H1 (cell line): ENCODE measurements around the gene PRKACA. TPM values are rescaled to one million over a fixed set of nuclear protein-coding genes. Genes with fewer than 3 reads are reported as not detected.

ENCODE experiments used
- CTCF ChIA-PET: fragments of 300-600 bp; sonication (Branson Sonifier 250); formaldehyde crosslinking; loops from one replicate; lab custom pipeline; 2021; ENCODE audit not compliant: partially characterized antibody; lab: Charles Lee
- POLR2A ChIA-PET: fragments of 300-600 bp; sonication (Branson Sonifier 250); formaldehyde crosslinking; loops from one replicate; lab custom pipeline; 2021; ENCODE audit warnings: inconsistent platforms; ENCODE audit not compliant: partially characterized antibody; lab: Charles Lee
- DNase-seq, 2 experiments: peaks; one replicate each; pipeline versions ENCODE4 v3.0.0 to v3.0.0-alpha.2; 2010 to 2022; ENCODE audit warnings: low spot score in 2 of 2, low read depth in 1 of 2, mixed read lengths in 1 of 2
- FAIRE-seq: peaks from 2 replicates; lab custom pipeline; 2011; peaks lifted over from hg19 to GRCh38; lab: Jason Lieb, UNC
- H2AFZ ChIP-seq: 2 replicates; pipeline ENCODE4 v1.8.1; 2012; ENCODE audit warnings: low read length, inconsistent platforms
- H2AK5ac ChIP-seq: 2 replicates; pipeline ENCODE4 v1.6.1; 2013; ENCODE audit warnings: low read depth, low read length
- H2BK120ac ChIP-seq: replicated peaks from 2 replicates; pipeline ENCODE3; 2013; ENCODE audit warnings: low read depth, low read length, inconsistent platforms
- H2BK12ac ChIP-seq: 2 replicates; pipeline ENCODE4 v1.6.1; 2013; ENCODE audit warnings: low read depth, low read length
- H2BK15ac ChIP-seq: 2 replicates; pipeline ENCODE4 v1.6.1; 2013; ENCODE audit warnings: low read length
- H2BK20ac ChIP-seq: 2 replicates; pipeline ENCODE4 v1.6.1; 2013; ENCODE audit warnings: low read length
- H2BK5ac ChIP-seq: 2 replicates; pipeline ENCODE4 v1.6.1; 2013; ENCODE audit warnings: low read depth, low read length
- H3K14ac ChIP-seq: 2 replicates; pipeline ENCODE4 v1.6.1; 2013; ENCODE audit warnings: inconsistent platforms; ENCODE audit not compliant: insufficient read length
- H3K18ac ChIP-seq: 2 replicates; pipeline ENCODE4 v1.6.1; 2013; ENCODE audit warnings: low read length; ENCODE audit errors: extremely low read depth
- H3K23ac ChIP-seq: 2 replicates; pipeline ENCODE4 v1.6.1; 2013; ENCODE audit warnings: inconsistent platforms; ENCODE audit not compliant: insufficient read length
- H3K23me2 ChIP-seq: 2 replicates; pipeline ENCODE4 v1.6.1; 2013; ENCODE audit warnings: low read depth, low read length
- H3K27ac ChIP-seq: 2 replicates; pipeline ENCODE4 v1.6.1; 2011; ENCODE audit warnings: low read depth, low read length, inconsistent platforms
- H3K27me3 ChIP-seq, 4 experiments: replicated peaks in 1 of 4; 1 replicate in 1 of 4; 2 replicates in 3 of 4; pipeline versions ENCODE4 v1.6.1 to v1.8.1; 2011 to 2013; ENCODE audit warnings: low read length in 3 of 4, mild to moderate bottlenecking in 3 of 4, inconsistent platforms in 2 of 4, mixed read lengths in 2 of 4, moderate library complexity in 1 of 4; ENCODE audit not compliant: control insufficient read depth in 3 of 4, insufficient read depth in 3 of 4; ENCODE audit errors: extremely low read depth in 1 of 4
- H3K36me3 ChIP-seq, 4 experiments: 2 replicates each; pipeline versions ENCODE4 v1.6.1 to v1.8.1; 2011 to 2013; ENCODE audit warnings: mild to moderate bottlenecking in 4 of 4, low read length in 3 of 4, moderate library complexity in 2 of 4, control low read depth in 1 of 4, inconsistent platforms in 1 of 4; ENCODE audit not compliant: insufficient read depth in 4 of 4, control insufficient read depth in 2 of 4
- H3K4ac ChIP-seq: replicated peaks from 2 replicates; pipeline ENCODE3; 2013; ENCODE audit warnings: low read length, low read depth, mixed read lengths, inconsistent platforms; ENCODE audit not compliant: insufficient read length
- H3K4me1 ChIP-seq, 4 experiments: replicated peaks in 1 of 4; 1 replicate in 1 of 4; 2 replicates in 3 of 4; pipeline versions ENCODE4 v1.6.1 to v1.8.1; 2011 to 2013; ENCODE audit warnings: low read length in 3 of 4, inconsistent platforms in 2 of 4, mixed read lengths in 1 of 4; ENCODE audit not compliant: insufficient read depth in 4 of 4, control insufficient read depth in 3 of 4
- H3K4me2 ChIP-seq, 2 experiments: 2 replicates each; pipeline versions ENCODE4 v1.6.1 to v1.8.1; 2011 to 2013; ENCODE audit warnings: low read depth in 2 of 2, low read length in 2 of 2, control low read depth in 1 of 2, inconsistent platforms in 1 of 2, mild to moderate bottlenecking in 1 of 2; ENCODE audit not compliant: insufficient read depth in 1 of 2
- H3K4me3 ChIP-seq, 4 experiments: fragments of 200-600, 300-600 bp in 1 of 4; sonication (generic), shearing (Covaris generic), sonication (Bioruptor Twin) in 1 of 4; 2 replicates each; pipeline versions ENCODE4 v1.5.1 to v1.8.1; 2011 to 2016; ENCODE audit warnings: low read length in 4 of 4, low read depth in 3 of 4, control low read depth in 2 of 4, inconsistent platforms in 2 of 4, mild to moderate bottlenecking in 2 of 4, mixed read lengths in 1 of 4, moderate library complexity in 1 of 4; ENCODE audit not compliant: insufficient read depth in 2 of 4; ENCODE audit errors: extremely low read depth in 1 of 4
- H3K56ac ChIP-seq: replicated peaks from 2 replicates; pipeline ENCODE3; 2013; ENCODE audit warnings: low read depth, mild to moderate bottlenecking, mixed read lengths, low read length, inconsistent platforms; ENCODE audit not compliant: insufficient read length
- H3K79me1 ChIP-seq: 2 replicates; pipeline ENCODE4 v1.6.1; 2013; ENCODE audit warnings: low read depth, low read length, control low read depth
- H3K79me2 ChIP-seq, 2 experiments: 2 replicates each; pipeline versions ENCODE4 v1.6.1 to v1.8.1; 2012 to 2013; ENCODE audit warnings: low read length in 2 of 2, mild to moderate bottlenecking in 2 of 2, inconsistent platforms in 1 of 2; ENCODE audit not compliant: insufficient read depth in 2 of 2, control insufficient read depth in 1 of 2
- H3K9ac ChIP-seq, 4 experiments: replicated peaks in 1 of 4; 1 replicate in 1 of 4; 2 replicates in 3 of 4; pipeline versions ENCODE4 v1.6.1 to v1.8.1; 2011 to 2013; ENCODE audit warnings: low read depth in 3 of 4, low read length in 3 of 4, control low read depth in 2 of 4, mild to moderate bottlenecking in 2 of 4, moderate library complexity in 2 of 4, inconsistent platforms in 1 of 4; ENCODE audit errors: extremely low read depth in 1 of 4
- H3K9me3 ChIP-seq, 2 experiments: 2 replicates each; pipeline versions ENCODE4 v1.6.1 to v1.8.1; 2012 to 2013; ENCODE audit warnings: mild to moderate bottlenecking in 2 of 2, moderate library complexity in 2 of 2, control low read depth in 1 of 2, inconsistent platforms in 1 of 2, low read depth in 1 of 2, low read length in 1 of 2, mixed read lengths in 1 of 2; ENCODE audit not compliant: insufficient read depth in 2 of 2
- H4K20me1 ChIP-seq, 2 experiments: replicated peaks in 1 of 2; 2 replicates each; pipeline versions ENCODE3 to v1.8.1; 2011 to 2013; ENCODE audit warnings: inconsistent platforms in 2 of 2, low read length in 2 of 2, mild to moderate bottlenecking in 1 of 2; ENCODE audit not compliant: insufficient read depth in 2 of 2, control insufficient read depth in 1 of 2
- H4K5ac ChIP-seq: 2 replicates; pipeline ENCODE4 v1.6.1; 2013; ENCODE audit warnings: low read length, low read depth, mixed read lengths, inconsistent platforms; ENCODE audit not compliant: insufficient read length
- H4K8ac ChIP-seq: 2 replicates; pipeline ENCODE4 v1.8.0; 2013; ENCODE audit warnings: mild to moderate bottlenecking, moderate library complexity, low read length, inconsistent platforms; ENCODE audit not compliant: insufficient read depth; ENCODE audit errors: extremely low read depth
- H4K91ac ChIP-seq: replicated peaks from 2 replicates; pipeline ENCODE3; 2013; ENCODE audit warnings: low read length, mixed read lengths, inconsistent platforms; ENCODE audit not compliant: insufficient read length
- CHD2 ChIP-seq: IDR thresholded peaks from 2 replicates; pipeline ENCODE4 v1.6.1; 2012; ENCODE audit warnings: low read length, improper control_type of control experiment
- PHF8 ChIP-seq: fragments of 200-600 bp; sonication (generic); conservative IDR thresholded peaks from 2 replicates; pipeline ENCODE4 v1.7.1; 2012; ENCODE audit warnings: low read depth, mild to moderate bottlenecking, inconsistent platforms, low read length, moderate library complexity
- RAD21 ChIP-seq, 2 experiments: IDR thresholded peaks in 1 of 2; conservative IDR thresholded peaks in 1 of 2; 2 replicates each; pipeline ENCODE4 v1.6.1; 2011; ENCODE audit warnings: low read depth in 2 of 2, low read length in 2 of 2, improper control_type of control experiment in 1 of 2, inconsistent platforms in 1 of 2, mild to moderate bottlenecking in 1 of 2, moderate library complexity in 1 of 2
- RNF2 ChIP-seq: fragments of 200-900, 300-1000 bp; sonication (generic); IDR thresholded peaks from 2 replicates; pipeline ENCODE4 v1.7.1; 2016; ENCODE audit warnings: borderline replicate concordance, low read depth, mild to moderate bottlenecking, antibody characterized with exemption, low read length; ENCODE audit not compliant: poor library complexity, severe bottlenecking; ENCODE audit errors: missing control alignments
- WGBS, 2 experiments: shearing (Covaris generic) in 1 of 2; methylation state at CpG; one replicate each; pipeline versions ENCODE4 v1.1.6 to v1.1.7; 2013 to 2015; ENCODE audit warnings: low lambda C conversion rate in 2 of 2, mixed read lengths in 2 of 2, inconsistent platforms in 1 of 2, low coverage in 1 of 2, missing lambda C conversion rate in 1 of 2; ENCODE audit not compliant: insufficient replicate concordance in 2 of 2, insufficient coverage in 1 of 2, insufficient read length in 1 of 2; ENCODE audit errors: extremely low coverage in 1 of 2, missing lambda C conversion rate in 1 of 2; 5-methylcytosine and 5-hydroxymethylcytosine counted together
- polyA plus RNA-seq, 7 experiments: library from polyadenylated mRNA; depleted of rRNA in 3 of 7; stranded (reverse) in 5 of 7; unstranded in 2 of 7; fragments of >200 nt in 5 of 7; fragments of 200-250 nt in 2 of 7; gene quantifications; 1 replicate in 5 of 7; 2 replicates in 1 of 7; 4 replicates in 1 of 7; pipeline versions ENCODE4 v1.2.1 to v1.2.3, GENCODE V29; 2011 to 2013; ENCODE audit warnings: missing spikeins in 2 of 7, mixed read lengths in 2 of 7
- total RNA-seq: library from RNA; stranded (reverse); fragmentation: NEBNext Ultra II Directional; extraction: Animal tissue kit (Norgen Biotek cat#: 25700); gene quantifications from 2 replicates; pipeline ENCODE4 v1.2.1, GENCODE V29; 2021

PRKACA gene
- total and polyA plus RNA-seq, 2 of the 8 experiments (the other 6 are each of a cell fraction or from before 2014, with no cell fraction given): 14.2 to 48.2 TPM

DNA sequence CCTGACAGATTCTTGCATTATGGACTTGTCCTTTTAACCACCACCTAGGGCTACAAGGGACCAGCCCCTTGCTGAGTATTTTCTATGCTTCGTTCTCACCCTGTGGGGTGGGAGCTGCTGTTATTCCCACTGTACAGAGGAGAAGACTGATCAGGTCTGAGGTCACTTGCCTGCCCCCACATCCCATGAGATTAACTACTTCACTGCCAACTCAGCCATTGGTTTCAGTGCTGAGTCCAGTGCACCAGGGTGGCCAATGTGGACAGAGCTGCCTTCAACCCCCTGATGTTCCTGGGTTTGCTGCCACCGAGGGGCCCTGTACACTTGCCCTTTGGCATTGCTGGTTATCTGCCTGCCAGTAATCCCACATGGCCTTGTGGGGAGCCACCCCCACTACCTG, 6.9 kb downstream of the PRKACA start:
- Histone ChIP-seq H3K4me3 (no peak overlapping the region), H3K14ac (no peak overlapping the region), H3K9me3 (no peaks in the 10 kb centered on the region), H3K79me1 (peaks cover 4% of the 10 kb centered on the region; the same call in 1 of the 2 replicates), H3K27me3 (no peaks in the 10 kb centered on the region), H2BK120ac (no peak overlapping the region), H3K79me2 (no peaks in the 10 kb centered on the region), H3K4me2 (no peak overlapping the region), H3K4me1 (peaks cover 4 to 20% (median 13%) of the 10 kb centered on the region in 4 experiments), H2BK15ac (peak overlapping the region; percentile 29; the same call in 1 of the 2 replicates), H2BK5ac (0 out of 2 replicates have a peak overlapping the region, but pooled peaks have one; percentile 24), H3K56ac (no peak overlapping the region), H2BK12ac (no peak overlapping the region), H2AK5ac (no peak overlapping the region), H4K8ac (no peak overlapping the region), H4K5ac (no peak overlapping the region), H2AFZ (no peak overlapping the region), H4K20me1 (peaks cover 4% of the 10 kb centered on the region in 2 experiments), H3K18ac (no peak overlapping the region), H3K27ac (no peak overlapping the region), H3K36me3 (no peaks in the 10 kb centered on the region), H3K9ac (no peak overlapping the region), H2BK20ac (no peak overlapping the region), H3K4ac (no peak overlapping the region), H3K23me2 (no peaks in the 10 kb centered on the region), H4K91ac (no peak overlapping the region), H3K23ac (no peak overlapping the region)
- TF ChIP-seq RNF2 (no peak), CHD2 (no peak), RAD21 (IDR thresholded peaks at IDR 0.05 in 1 of 2, conservative IDR thresholded peaks at IDR 0.05 in 1 of 2; ENCODE audit: low read depth in 2 of 2, low read length in 2 of 2) (no peak), PHF8 (no peak)
- DNase-seq: no peak
- 100% methylated on average over 2 of the region's 2 CpGs; no CpG with 5 or more reads in 1 of the 2 experiments for WGBS, 2 experiments
- POLR2A ChIA-PET: interaction anchor here (0.5 to 2.6 kb wide), 5 partner anchors 9 to 248 kb away, joined by 3 to 6 read pairs (median 3); partner anchors contain the start of gene ASF1B
- FAIRE-seq: no peak
- CTCF ChIA-PET: interaction anchor here (0.5 to 11.3 kb wide), 7 partner anchors 9 to 251 kb away, joined by 3 to 105 read pairs (median 3); no protein-coding TSS in a partner anchor
